ENCODE data around the gene CCNT1. TPM values are rescaled to one million over a fixed set of nuclear protein-coding genes. Genes with fewer than 3 reads are reported as not detected.
"Not testable (repeated sequence)": the region's sequence is repeated elsewhere in the genome, so short reads cannot be mapped to it uniquely, and the experiment has no call there.

The CCNT1 gene
- total RNA-seq (2014; rRNA removed; shearing (Covaris generic)), result 19.1 and 20.9 TPM in 2 replicates

DNA sequence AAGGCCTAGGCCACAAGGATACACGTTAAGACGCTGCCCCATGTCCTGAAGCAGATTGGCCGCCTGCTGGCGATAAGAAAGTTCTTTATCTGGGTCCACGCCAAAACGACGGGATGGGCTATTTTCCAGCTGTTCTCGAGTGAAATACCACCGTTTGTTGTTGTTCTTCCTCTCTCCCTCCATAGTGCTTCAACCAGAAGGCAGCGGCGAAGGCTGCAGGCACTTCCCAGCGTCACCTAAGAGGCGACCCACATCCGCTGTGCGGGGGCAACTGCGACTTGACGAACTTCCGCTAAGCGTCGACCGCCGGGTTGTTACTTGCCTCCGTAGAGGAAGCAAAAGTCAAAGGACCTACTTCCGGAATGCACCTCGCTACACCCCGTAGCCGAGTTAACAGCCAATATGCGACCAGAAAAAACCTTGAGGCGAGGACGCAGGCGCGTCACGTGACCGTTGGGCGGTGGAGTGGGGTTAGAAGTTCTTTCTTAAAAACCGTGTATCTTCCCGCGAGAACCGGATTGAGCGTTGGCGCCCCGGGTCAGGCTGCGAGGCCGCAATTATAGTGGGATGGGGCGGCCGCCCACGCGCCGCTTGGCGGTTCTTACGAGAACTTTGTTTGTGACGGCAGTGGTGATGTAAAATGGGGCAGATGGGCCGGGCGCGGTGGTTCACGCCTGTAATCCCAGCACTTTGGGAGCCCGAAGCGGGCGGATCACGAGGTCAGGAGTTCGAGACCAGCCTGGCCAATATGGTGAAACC, at the start of gene CCNT1:
Gene CCNT1 (minus strand): TSS at position 215 of the 759 bp plus-strand sequence. CDS start 32 bp downstream, at position 183.
- peak; percentile 99 for DNase-seq (ENCODE audit: low read depth)

- peak; percentile 85 for DNase-seq (ENCODE audit: low read depth)
Observed at GRCh38 chr12:48765753-48766162, 49.3 kb upstream of the CCNT1 start.

GRCh38 chr12:48764521-48764920, 48.0 kb upstream of the CCNT1 start:
- peak; percentile 69 for DNase-seq (ENCODE audit: low read depth)

DNA sequence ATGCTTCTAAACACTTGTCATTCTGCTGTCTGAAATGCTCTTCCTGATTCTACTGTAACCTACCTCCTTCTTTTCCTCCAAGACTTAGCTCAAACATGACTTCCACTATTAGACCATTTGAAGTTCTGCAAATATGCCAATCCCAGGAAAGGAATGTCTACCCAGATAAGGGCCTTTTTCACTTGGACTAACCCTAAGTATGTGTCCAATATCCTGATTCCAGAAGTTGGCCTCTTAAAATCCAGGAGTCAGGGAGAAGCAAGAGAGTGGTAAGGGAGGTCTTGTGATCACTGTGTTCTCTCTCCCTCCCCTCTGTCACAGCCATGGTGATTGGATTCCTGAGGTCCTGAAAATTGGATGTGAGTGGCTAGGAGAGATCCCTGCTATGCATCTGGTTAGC, 42.2 kb upstream of the CCNT1 start:
- DNase-seq (ENCODE audit: low read depth), result no peak

- no peak for DNase-seq (ENCODE audit: low read depth)
Observed at GRCh38 chr12:48758186-48758585, 41.7 kb upstream of the CCNT1 start.

DNA sequence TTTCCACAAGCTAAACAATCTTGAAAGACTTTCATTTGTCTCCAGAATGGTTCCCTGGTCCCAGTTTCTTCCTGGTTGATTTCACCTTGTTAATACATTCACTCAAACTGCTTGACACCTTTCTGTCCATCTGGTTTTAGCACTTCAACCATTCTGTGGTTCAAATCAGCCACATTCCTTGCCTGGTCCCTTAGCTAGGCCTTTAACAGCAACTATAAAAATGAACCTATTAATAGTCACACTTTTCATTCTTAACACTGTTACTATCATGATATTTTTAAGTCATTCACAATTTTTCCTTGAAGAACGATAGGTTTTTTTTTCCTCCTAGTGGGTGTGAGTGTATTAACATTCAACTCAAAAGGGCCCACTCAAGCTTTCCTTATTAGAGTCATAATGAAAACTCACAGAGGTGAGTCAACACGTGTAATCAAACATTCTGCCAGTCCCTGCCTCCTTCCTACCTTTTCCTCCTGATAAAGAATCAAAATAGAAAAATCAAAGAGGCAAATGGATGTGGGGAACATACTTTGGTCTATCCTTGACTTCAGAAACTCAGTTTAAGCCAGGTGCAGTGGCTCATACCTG, 34.4 kb upstream of the CCNT1 start:
- DNase-seq (ENCODE audit: low read depth), result no peak

DNA sequence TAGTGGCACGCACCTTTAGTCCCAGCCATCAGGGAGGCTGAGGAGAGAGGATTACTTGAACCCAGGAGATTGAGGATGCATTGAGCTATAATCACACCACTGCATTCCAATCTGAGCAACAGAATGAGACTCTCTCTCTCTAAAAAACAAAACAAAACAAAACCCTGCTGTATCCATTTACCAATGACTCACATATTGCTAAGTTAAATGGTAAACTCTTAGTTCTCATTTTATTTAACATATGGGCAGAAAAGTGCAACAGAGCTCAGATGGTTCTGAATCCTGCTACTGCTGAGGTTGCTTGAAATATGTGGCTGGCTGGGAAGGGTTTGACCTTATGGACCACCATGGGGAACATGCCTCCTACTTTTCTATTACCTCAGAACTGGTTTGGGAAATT, 33.7 kb upstream of the CCNT1 start:
- no peak for DNase-seq (ENCODE audit: low read depth)

DNA sequence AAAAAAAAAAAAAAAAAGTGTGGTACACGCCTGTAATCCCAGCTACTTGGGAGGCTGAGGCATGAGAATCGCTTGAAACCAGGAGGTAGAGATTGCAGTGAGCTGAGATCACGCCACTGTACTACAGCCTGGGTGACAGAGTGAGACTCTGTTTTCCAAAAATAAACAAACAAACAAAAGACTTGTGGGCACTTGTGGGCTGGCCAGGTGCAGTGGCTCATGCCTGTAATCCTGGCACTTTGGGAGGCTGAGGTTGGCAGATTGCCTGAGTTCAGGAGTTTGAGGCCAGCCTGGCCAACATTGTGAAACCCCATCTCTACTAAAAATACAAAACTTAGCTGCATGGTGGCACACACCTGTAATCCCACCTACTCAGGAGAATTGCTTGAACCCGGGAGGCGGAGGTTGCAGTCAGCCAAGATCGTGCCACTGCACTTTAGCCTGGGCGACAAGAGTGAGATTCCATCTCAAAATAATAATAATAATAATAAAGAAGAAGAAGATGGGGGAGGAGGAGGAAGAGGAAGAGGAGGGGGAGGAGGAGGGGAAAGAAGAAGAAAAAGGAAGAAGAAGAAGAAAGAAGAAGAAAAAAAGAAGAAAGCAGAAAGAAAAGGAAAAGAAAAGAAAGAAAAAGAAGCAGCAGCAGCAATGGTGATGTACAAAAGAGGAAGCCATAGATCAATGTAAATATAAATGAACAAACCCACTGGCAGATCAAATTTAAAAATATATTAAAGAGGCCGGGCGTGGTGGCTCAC, 27.9 kb upstream of the CCNT1 start:
- no peak for DNase-seq (ENCODE audit: low read depth)

DNA sequence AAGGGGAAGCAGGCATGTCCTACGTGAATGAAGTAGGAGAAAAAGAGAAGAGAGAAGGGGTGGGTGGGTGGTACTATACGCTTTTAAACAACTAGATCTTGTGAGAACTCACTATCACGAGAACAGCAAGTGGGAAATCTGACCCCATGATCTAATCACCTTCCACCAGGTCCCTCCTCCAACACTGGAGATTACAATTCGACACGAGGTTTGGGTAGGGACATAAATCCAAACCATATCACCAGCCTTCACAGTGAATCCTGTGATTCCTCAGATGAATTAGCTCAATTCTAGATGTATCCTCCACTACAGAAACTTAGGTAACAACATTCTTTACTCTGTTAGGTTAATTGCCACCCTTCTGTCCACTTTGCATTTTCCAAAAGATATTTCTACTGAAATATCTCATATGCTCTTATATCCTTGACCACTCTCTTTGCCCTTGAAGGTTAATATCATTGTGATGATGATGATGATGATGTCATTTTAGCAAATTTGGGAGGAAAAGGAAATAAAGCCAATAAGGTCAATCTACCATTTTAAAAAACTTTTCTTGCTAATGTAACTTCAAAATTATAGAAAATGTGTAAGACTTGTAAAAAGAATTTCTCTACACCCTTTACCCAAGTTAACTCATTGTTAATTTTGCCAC, 23.2 kb upstream of the CCNT1 start:
- no peak for DNase-seq (ENCODE audit: low read depth)

GRCh38 chr12:48736456-48736855, 19.9 kb upstream of the CCNT1 start:
- no peak for DNase-seq (ENCODE audit: low read depth)

DNA sequence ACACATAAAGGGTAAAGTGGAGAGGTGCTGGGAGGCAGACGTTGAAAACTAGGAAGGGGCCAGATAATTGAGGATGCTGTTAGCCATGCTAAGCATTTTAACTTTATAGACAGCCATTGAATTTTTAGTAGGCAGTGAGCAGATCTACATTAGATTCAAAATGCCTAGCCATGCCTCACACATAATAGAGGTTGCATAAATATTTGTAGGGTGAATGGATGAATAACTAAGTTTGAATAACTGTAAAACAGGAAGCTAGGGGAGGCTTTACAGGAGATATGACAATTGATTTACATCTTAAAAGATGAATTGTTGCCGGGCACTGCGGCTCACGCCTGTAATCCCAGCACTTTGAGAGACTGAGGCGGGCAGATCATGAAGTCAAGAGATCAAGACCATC, 12.3 kb upstream of the CCNT1 start:
- no peak for DNase-seq (ENCODE audit: low read depth)

DNA sequence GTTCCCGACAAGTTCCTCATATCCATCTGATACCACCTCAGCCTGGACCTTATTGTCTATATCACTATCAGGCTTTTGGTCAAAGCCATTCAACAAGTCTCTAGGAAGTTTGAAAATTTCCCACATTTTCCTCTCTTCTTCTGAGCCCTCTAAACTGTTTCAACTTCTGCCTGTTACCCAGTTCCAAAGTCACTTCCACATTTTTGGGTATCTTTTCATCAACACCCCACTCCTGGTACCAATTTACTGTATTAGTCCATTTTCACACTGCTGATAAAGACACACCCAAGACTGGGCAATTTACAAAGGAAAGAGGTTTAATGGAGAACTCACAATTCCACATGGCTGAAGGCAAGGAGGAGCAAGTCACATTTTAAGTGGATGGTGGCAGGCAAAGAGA, 4.2 kb upstream of the CCNT1 start:
- not testable (repeated sequence) for DNase-seq (ENCODE audit: low read depth)

GRCh38 chr12:48720171-48720570, 3.7 kb upstream of the CCNT1 start:
- DNase-seq (ENCODE audit: low read depth), result not testable (repeated sequence)

- not testable (repeated sequence) for DNase-seq (ENCODE audit: low read depth)
Observed at GRCh38 chr12:48719002-48719401, 2.5 kb upstream of the CCNT1 start.

DNA sequence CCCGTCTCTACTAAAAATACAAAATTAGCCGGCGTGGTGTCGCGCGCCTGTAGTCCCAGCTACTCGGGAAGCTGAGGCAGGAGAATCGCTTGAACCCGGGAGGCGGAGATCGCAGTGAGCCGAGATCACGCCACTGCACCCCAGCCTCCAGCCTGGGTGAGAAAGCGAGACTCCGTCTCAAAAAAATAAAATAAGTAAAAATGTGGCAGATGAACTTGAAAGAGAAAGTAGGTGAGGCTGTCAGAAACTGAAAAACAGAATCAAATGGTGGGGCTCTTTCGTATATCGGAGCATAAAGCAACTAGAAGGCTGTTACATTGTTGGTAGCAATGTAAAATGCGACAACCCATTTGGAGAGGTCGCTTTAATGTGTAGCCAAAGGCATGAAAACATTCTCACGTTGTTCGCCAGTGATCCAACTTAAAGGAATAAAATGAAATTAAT, 767 bp upstream of the CCNT1 start:
- no peak for DNase-seq (ENCODE audit: low read depth)

DNA sequence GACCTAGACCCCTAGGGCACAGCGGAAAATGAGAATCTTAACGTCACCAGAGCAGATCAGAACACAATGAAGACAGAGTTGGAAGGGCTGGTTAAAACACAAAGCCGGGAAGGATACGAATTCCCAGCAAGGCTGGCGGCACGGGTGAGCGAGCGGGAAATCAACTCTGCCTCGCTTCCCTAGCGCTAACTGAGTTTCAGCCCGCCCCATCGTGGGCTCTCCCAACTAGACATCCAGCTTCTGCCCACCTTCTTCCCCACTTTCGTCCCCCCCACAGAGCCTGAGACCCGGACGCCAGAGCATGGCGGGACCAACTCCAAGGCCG, 377 bp downstream of the CCNT1 start:
- no peak for DNase-seq (ENCODE audit: low read depth)

GRCh38 chr12:48712209-48712608, 4.3 kb downstream of the CCNT1 start:
- no peak for DNase-seq (ENCODE audit: low read depth)

- DNase-seq (ENCODE audit: low read depth), result not testable (repeated sequence)
Observed at GRCh38 chr12:48698822-48699221, 17.7 kb downstream of the CCNT1 start.

DNA sequence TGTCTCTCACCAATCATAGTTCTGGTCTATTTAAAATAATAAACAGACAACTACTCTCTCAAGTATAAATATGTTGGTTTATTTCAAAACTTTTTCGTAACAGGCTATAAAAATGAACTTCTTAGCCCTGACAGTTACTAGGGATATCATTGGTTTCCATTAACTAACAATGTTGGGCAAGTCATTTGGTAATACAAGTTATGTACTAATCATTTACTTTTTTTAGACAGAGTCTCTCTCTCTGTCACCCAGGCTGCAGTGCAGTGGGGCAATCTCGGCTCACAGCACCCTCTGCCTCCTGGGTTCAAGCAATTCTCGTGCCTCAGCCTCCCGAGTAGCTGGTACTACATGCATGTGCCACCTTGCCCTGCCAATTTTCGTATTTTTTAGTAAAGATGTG, 19.9 kb downstream of the CCNT1 start:
- DNase-seq (ENCODE audit: low read depth), result no peak

- DNase-seq (ENCODE audit: low read depth), result no peak
Observed at GRCh38 chr12:48695859-48696258, 20.6 kb downstream of the CCNT1 start.

DNA sequence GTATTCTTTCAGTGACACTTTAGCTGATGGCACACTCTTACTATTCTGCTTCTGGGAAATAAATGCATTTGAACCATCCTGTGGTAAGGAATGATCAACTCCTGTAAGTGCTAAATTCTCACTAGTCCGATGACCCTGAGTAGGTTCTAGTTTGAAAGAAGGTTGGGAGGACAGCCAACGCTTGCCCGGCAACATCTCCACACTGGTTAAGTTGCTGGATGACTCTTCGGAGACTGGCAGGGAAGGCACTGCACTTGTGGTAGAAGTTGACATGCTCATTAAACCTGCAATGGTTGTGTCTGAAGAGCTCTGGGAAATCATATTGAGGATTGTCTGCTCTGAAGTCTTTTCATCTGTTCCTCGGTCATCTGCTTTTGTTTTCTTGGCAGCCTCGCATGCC, 22.5 kb downstream of the CCNT1 start:
- DNase-seq (ENCODE audit: low read depth), result no peak

DNA sequence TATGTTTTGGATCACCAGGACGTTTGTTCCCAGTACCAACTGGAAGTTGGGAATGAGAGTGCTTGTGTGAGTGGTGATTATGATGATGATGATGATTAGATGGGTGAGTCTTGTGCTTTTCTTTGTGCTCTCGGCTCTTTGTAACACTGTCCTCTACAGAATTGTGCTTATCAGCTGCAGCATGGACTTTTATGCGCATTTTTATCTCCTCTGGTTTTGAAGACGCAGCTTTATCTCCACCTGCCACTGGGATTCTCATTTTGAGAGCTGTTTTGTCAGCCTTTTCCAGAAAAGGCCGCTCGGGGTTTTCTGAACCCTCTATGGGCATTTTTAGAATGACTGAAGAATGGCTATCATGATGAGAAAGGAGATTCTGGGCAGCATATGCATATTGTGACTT, 22.9 kb downstream of the CCNT1 start:
- no peak for DNase-seq (ENCODE audit: low read depth)
